Measurements from ENCODE around the gene GPR141.

Gene GPR141

GRCh38 chr7:37786741-37787569 lies 103.4 kb downstream of the GPR141 start:
- DNase-seq, result no peak
